ENCODE data around the gene CDYL2. TPM values are rescaled to one million over a fixed set of nuclear protein-coding genes. Genes with fewer than 3 reads are reported as not detected.

Gene CDYL2
- total RNA-seq, 1 donor from 2014 or later: 26.5 TPM

- H3K9me3 Mint-ChIP-seq (ENCODE audit: unreplicated experiment): peaks cover 3% of the 10 kb centered on the region
- no peak for FAIRE-seq
- H4K20me1 ChIP-seq (ENCODE audit: insufficient read depth, low read length): peaks cover 9% of the 10 kb centered on the region
- no peaks in the 10 kb centered on the region for H3K27me3 Mint-ChIP-seq (ENCODE audit: low read depth, unreplicated experiment)
- no peaks in the 10 kb centered on the region for H3K27me3 ChIP-seq (ENCODE audit: insufficient read depth, low read length)
- no peak for DNase-seq (ENCODE audit: low read depth)
- no peak for TF ChIP-seq CTCF (IDR thresholded peaks at IDR 0.05; ENCODE audit: insufficient read depth, low read depth, low read length)
- no peak for TF ChIP-seq EZH2 (IDR thresholded peaks at IDR 0.05; ENCODE audit: insufficient read depth, low read length)
- H3K4me2 ChIP-seq (ENCODE audit: low read length): no peak overlapping the region
- H3K27ac ChIP-seq (ENCODE audit: low read depth, low read length): no peak overlapping the region
- no peak overlapping the region for H3K9ac ChIP-seq (ENCODE audit: low read length)
- no peak overlapping the region for H3K4me3 Mint-ChIP-seq (ENCODE audit: unreplicated experiment)
- H3K4me1 Mint-ChIP-seq (ENCODE audit: low read depth, unreplicated experiment): peaks cover 10% of the 10 kb centered on the region
- no peaks in the 10 kb centered on the region for H3K36me3 ChIP-seq (ENCODE audit: insufficient read depth, low read length)
- no peaks in the 10 kb centered on the region for H3K9me3 ChIP-seq (ENCODE audit: insufficient read depth, low read depth, low read length)
- H3K27ac Mint-ChIP-seq (ENCODE audit: unreplicated experiment): no peak overlapping the region
- H3K36me3 Mint-ChIP-seq (ENCODE audit: low read depth, unreplicated experiment): peaks cover 2% of the 10 kb centered on the region
- no peak overlapping the region for H2AFZ ChIP-seq (ENCODE audit: low read depth, low read length)
- H3K79me2 ChIP-seq (ENCODE audit: insufficient read depth, low read length): peaks cover 4% of the 10 kb centered on the region
- H3K4me1 ChIP-seq (ENCODE audit: insufficient read depth, low read length): no peaks in the 10 kb centered on the region
- H3K4me3 ChIP-seq (ENCODE audit: insufficient read depth, low read depth, low read length): no peak overlapping the region
Measured at GRCh38 chr16:80739523-80739922, 64.9 kb downstream of the CDYL2 start.

- H3K27ac Mint-ChIP-seq (ENCODE audit: unreplicated experiment): no peak overlapping the region
- no peak overlapping the region for H3K9ac ChIP-seq (ENCODE audit: low read length)
- no peak overlapping the region for H3K27ac ChIP-seq (ENCODE audit: low read depth, low read length)
- H3K27me3 ChIP-seq (ENCODE audit: insufficient read depth, low read length): no peaks in the 10 kb centered on the region
- H3K79me2 ChIP-seq (ENCODE audit: insufficient read depth, low read length): peaks cover 4% of the 10 kb centered on the region
- no peak overlapping the region for H3K4me2 ChIP-seq (ENCODE audit: low read length)
- no peak overlapping the region for H3K4me3 ChIP-seq (ENCODE audit: insufficient read depth, low read depth, low read length)
- FAIRE-seq (no peak), DNase-seq (ENCODE audit: low read depth) (no peak)
- no peaks in the 10 kb centered on the region for H3K9me3 ChIP-seq (ENCODE audit: insufficient read depth, low read depth, low read length)
- no peaks in the 10 kb centered on the region for H3K27me3 Mint-ChIP-seq (ENCODE audit: low read depth, unreplicated experiment)
- H3K9me3 Mint-ChIP-seq (ENCODE audit: unreplicated experiment): peaks cover 3% of the 10 kb centered on the region
- peaks cover 10% of the 10 kb centered on the region for H3K4me1 Mint-ChIP-seq (ENCODE audit: low read depth, unreplicated experiment)
- no peak overlapping the region for H3K4me3 Mint-ChIP-seq (ENCODE audit: unreplicated experiment)
- peaks cover 2% of the 10 kb centered on the region for H3K36me3 Mint-ChIP-seq (ENCODE audit: low read depth, unreplicated experiment)
- H3K36me3 ChIP-seq (ENCODE audit: insufficient read depth, low read length): no peaks in the 10 kb centered on the region
- H4K20me1 ChIP-seq (ENCODE audit: insufficient read depth, low read length): peaks cover 3% of the 10 kb centered on the region
- no peak for TF ChIP-seq EZH2 (IDR thresholded peaks at IDR 0.05; ENCODE audit: insufficient read depth, low read length)
- no peak for TF ChIP-seq CTCF (IDR thresholded peaks at IDR 0.05; ENCODE audit: insufficient read depth, low read depth, low read length)
- H2AFZ ChIP-seq (ENCODE audit: low read depth, low read length): no peak overlapping the region
- H3K4me1 ChIP-seq (ENCODE audit: insufficient read depth, low read length): no peaks in the 10 kb centered on the region
Measured at GRCh38 chr16:80738521-80738920, 65.9 kb downstream of the CDYL2 start.

- Mint-ChIP-seq H3K4me3 (ENCODE audit: unreplicated experiment) (no peak overlapping the region), H3K4me1 (ENCODE audit: low read depth, unreplicated experiment) (peaks cover 2% of the 10 kb centered on the region), H3K9me3 (ENCODE audit: unreplicated experiment) (peaks cover 3% of the 10 kb centered on the region), H3K27me3 (ENCODE audit: low read depth, unreplicated experiment) (no peaks in the 10 kb centered on the region), H3K27ac (ENCODE audit: unreplicated experiment) (no peak overlapping the region), H3K36me3 (ENCODE audit: low read depth, unreplicated experiment) (peaks cover 4% of the 10 kb centered on the region)
- Histone ChIP-seq H3K4me2 (ENCODE audit: low read length) (no peak overlapping the region), H3K9ac (ENCODE audit: low read length) (no peak overlapping the region), H3K9me3 (ENCODE audit: insufficient read depth, low read depth, low read length) (no peaks in the 10 kb centered on the region), H3K4me3 (ENCODE audit: insufficient read depth, low read depth, low read length) (no peak overlapping the region), H3K27ac (ENCODE audit: low read depth, low read length) (no peak overlapping the region), H3K4me1 (ENCODE audit: insufficient read depth, low read length) (no peaks in the 10 kb centered on the region), H2AFZ (ENCODE audit: low read depth, low read length) (no peak overlapping the region), H4K20me1 (ENCODE audit: insufficient read depth, low read length) (peaks cover 3% of the 10 kb centered on the region), H3K27me3 (ENCODE audit: insufficient read depth, low read length) (no peaks in the 10 kb centered on the region), H3K79me2 (ENCODE audit: insufficient read depth, low read length) (peaks cover 4% of the 10 kb centered on the region), H3K36me3 (ENCODE audit: insufficient read depth, low read length) (no peaks in the 10 kb centered on the region)
- TF ChIP-seq CTCF (IDR thresholded peaks at IDR 0.05; ENCODE audit: insufficient read depth, low read depth, low read length): no peak
- no peak for TF ChIP-seq EZH2 (IDR thresholded peaks at IDR 0.05; ENCODE audit: insufficient read depth, low read length)
- DNase-seq (ENCODE audit: low read depth) (no peak), FAIRE-seq (no peak)
Measured at GRCh38 chr16:80735846-80736245, 68.6 kb downstream of the CDYL2 start.
